HepG2 (cell line): ENCODE data around the gene CHIC2. TPM values are rescaled to one million over a fixed set of nuclear protein-coding genes. Genes with fewer than 3 reads are reported as not detected.

Experiments
- ATAC-seq: fragments of 200-7000 bp; cut with Tn5 transposase; 3 replicates; pipeline ENCODE4 v1.9.1; 2020; ENCODE audit warnings: mild to moderate bottlenecking, moderate library complexity
- BruUV-seq: library from RNA; stranded (reverse); fragments of 400-500 nt; replicated peaks from 2 replicates; lab custom pipeline; 2021; lab: Mats Ljungman, UMichigan
- CTCF ChIA-PET: fragments of 300-600 bp; formaldehyde crosslinking; extraction: SDS; loops from one replicate; lab custom pipeline; 2021; ENCODE audit warnings: low total read pairs, inconsistent platforms, low intra/inter-chr PET ratio; lab: Yijun Ruan, JAX
- POLR2A ChIA-PET: fragments of 350-600 bp; sonication (Branson Sonifier 250); formaldehyde crosslinking; loops from one replicate; lab custom pipeline; 2020; ENCODE audit warnings: antibody characterized with exemption, inconsistent platforms; lab: Yijun Ruan, JAX
- DNase-seq: peaks from one replicate; pipeline ENCODE4 v3.0.0-alpha.2; 2015; ENCODE audit warnings: low spot score
- FAIRE-seq: peaks from 3 replicates; lab custom pipeline; 2011; peaks lifted over from hg19 to GRCh38; lab: Jason Lieb, UNC
- H2AFZ ChIP-seq: one replicate; pipeline ENCODE4 v1.6.1; 2011; ENCODE audit warnings: low read length, inconsistent platforms
- H3K27ac ChIP-seq: fragments of 300-600 bp; 3 replicates; pipeline ENCODE4 v1.8.0; 2011; ENCODE audit warnings: mixed run types, mild to moderate bottlenecking, mixed read lengths, low read length, inconsistent platforms; ENCODE audit not compliant: insufficient read depth; ENCODE audit errors: extremely low read length
- H3K27me3 ChIP-seq, 2 experiments: fragments of 200-600 bp in 1 of 2; 2 replicates in 1 of 2; 3 replicates in 1 of 2; pipeline versions ENCODE4 v1.6.0 to v1.8.0; 2011; ENCODE audit warnings: low read length in 2 of 2, mild to moderate bottlenecking in 2 of 2, moderate library complexity in 2 of 2, inconsistent platforms in 1 of 2; ENCODE audit not compliant: insufficient read depth in 2 of 2, control insufficient read depth in 1 of 2
- H3K36me3 ChIP-seq, 2 experiments: fragments of 200-600 bp in 1 of 2; replicated peaks in 1 of 2; 2 replicates in 1 of 2; 3 replicates in 1 of 2; pipeline versions ENCODE4 v1.5.1 to v1.8.0; 2011; ENCODE audit warnings: low read length in 2 of 2, inconsistent platforms in 1 of 2; ENCODE audit not compliant: insufficient read depth in 2 of 2, control insufficient read depth in 1 of 2
- H3K4me1 ChIP-seq: 2 replicates; pipeline ENCODE4 v1.5.1; 2012; ENCODE audit warnings: low read length, inconsistent platforms; ENCODE audit not compliant: insufficient read depth
- H3K4me2 ChIP-seq: 2 replicates; pipeline ENCODE4 v1.6.0; 2011; ENCODE audit warnings: low read depth, low read length, inconsistent platforms
- H3K4me3 ChIP-seq, 3 experiments: fragments of 200-600 bp in 1 of 3; sonication (generic), shearing (Covaris generic) in 1 of 3; replicated peaks in 1 of 3; 2 replicates each; pipeline ENCODE4 v1.5.1; 2011 to 2016; ENCODE audit warnings: low read length in 3 of 3, inconsistent platforms in 2 of 3, low read depth in 2 of 3, mild to moderate bottlenecking in 2 of 3, control low read depth in 1 of 3, mixed read lengths in 1 of 3; ENCODE audit not compliant: insufficient read depth in 1 of 3
- H3K79me2 ChIP-seq: one replicate; pipeline ENCODE4 v1.6.1; 2011; ENCODE audit warnings: low read length, inconsistent platforms; ENCODE audit not compliant: insufficient read depth
- H3K9ac ChIP-seq: 2 replicates; pipeline ENCODE4 v1.6.0; 2011; ENCODE audit warnings: mild to moderate bottlenecking, low read depth, low read length, inconsistent platforms; ENCODE audit not compliant: insufficient read depth
- H3K9me3 ChIP-seq: 2 replicates; pipeline ENCODE4 v1.5.1; 2012; ENCODE audit warnings: mild to moderate bottlenecking, low read length
- H4K20me1 ChIP-seq: 2 replicates; pipeline ENCODE4 v1.6.0; 2011; ENCODE audit warnings: inconsistent platforms, mild to moderate bottlenecking, low read length, moderate library complexity; ENCODE audit not compliant: insufficient read depth
- CENPBD1 ChIP-seq: sonication (generic); formaldehyde crosslinking; IDR thresholded peaks from 2 replicates; pipeline ENCODE4 v1.8.0; 2022; ENCODE audit warnings: missing genetic modification reagents, low read depth, mild to moderate bottlenecking, borderline replicate concordance
- PBX2 ChIP-seq: IDR thresholded peaks from 2 replicates; pipeline ENCODE4 v1.6.1; 2016; ENCODE audit warnings: control low read depth
- ZFP41 ChIP-seq: sonication (generic); formaldehyde crosslinking; IDR thresholded peaks from 2 replicates; pipeline ENCODE4 v1.4.0; 2020; ENCODE audit warnings: mild to moderate bottlenecking, missing genetic modification reagents, borderline replicate concordance
- ZNF772 ChIP-seq: sonication (generic); formaldehyde crosslinking; IDR thresholded peaks from 2 replicates; pipeline ENCODE4 v1.5.0; 2020; ENCODE audit warnings: mild to moderate bottlenecking, missing genetic modification reagents
- ZUFSP ChIP-seq: sonication (generic); formaldehyde crosslinking; IDR thresholded peaks from 2 replicates; pipeline ENCODE4 v1.9.0; 2021; ENCODE audit warnings: missing genetic modification reagents, mild to moderate bottlenecking, borderline replicate concordance
- WGBS: methylation state at CpG from one replicate; pipeline ENCODE4 v1.1.6; 2017; ENCODE audit warnings: low lambda C conversion rate; 5-methylcytosine and 5-hydroxymethylcytosine counted together
- in situ Hi-C: cut with HindIII; loops from 2 replicates; pipeline ENCODE4 v1.10.0; 2017; ENCODE audit warnings: low pct_unique_long_range_greater_than_20kb; ENCODE audit not compliant: extremely low pct_ligation_motif_present
- intact Hi-C: fragments of 100-400 bp; cut with micrococcal nuclease; formaldehyde crosslinking; loops from one replicate; pipeline ENCODE4 v1.10.0; 2022; ENCODE audit not compliant: unreplicated experiment
- polyA plus RNA-seq, 8 experiments: library from polyadenylated mRNA; depleted of rRNA in 3 of 8; stranded (reverse) in 7 of 8; unstranded in 1 of 8; fragments of >200 nt; fragmentation: Illumina TruSeq in 4 of 8; extraction: Trizol in 4 of 8; gene quantifications; 2 replicates each; pipeline versions ENCODE4 v1.2.1 to v1.2.3, GENCODE V29; 2011 to 2016; ENCODE audit warnings: low read depth in 4 of 8, missing spikeins in 1 of 8, mixed read lengths in 1 of 8; ENCODE audit not compliant: insufficient read depth in 1 of 8
- total RNA-seq, 5 experiments: library from RNA; depleted of rRNA; stranded (reverse); fragments of >200 nt; fragmentation: Illumina TruSeq; extraction: Trizol; gene quantifications; 2 replicates each; pipeline ENCODE4 v1.2.3, GENCODE V29; 2016; ENCODE audit warnings: low read depth in 1 of 5

The CHIC2 gene
- total and polyA plus RNA-seq, 2 of the 13 experiments (the other 11 are each of a cell fraction or from before 2014, with no cell fraction given), result 10.0 to 17.2 TPM

- H2AFZ ChIP-seq, result no peak overlapping the region
- H3K79me2 ChIP-seq, result no peaks in the 10 kb centered on the region
- ChIA-PET POLR2A (no interaction called here), CTCF (no interaction called here)
- TF ChIP-seq CENPBD1 (CRISPR knock-in tag) (no peak), ZNF772 (CRISPR knock-in tag) (no peak), ZFP41 (CRISPR knock-in tag) (no peak), ZUFSP (CRISPR knock-in tag) (no peak), PBX2 (no peak)
- no peaks in the 10 kb centered on the region for H3K36me3 ChIP-seq
- intact Hi-C loops (no loop called here), in situ Hi-C loops (no loop called here)
- no peak overlapping the region for H3K9ac ChIP-seq
- BruUV-seq, result no TSS peak
- H3K9me3 ChIP-seq, result no peaks in the 10 kb centered on the region
- H3K4me1 ChIP-seq, result no peaks in the 10 kb centered on the region
- peaks cover 0 to 15% of the 10 kb centered on the region in 2 experiments for H3K27me3 ChIP-seq
- no peak overlapping the region for H3K27ac ChIP-seq
- FAIRE-seq, result no peak
- DNase-seq, result no peak
- 59% methylated on average over 10 of the region's 10 CpGs for WGBS
- H4K20me1 ChIP-seq, result no peaks in the 10 kb centered on the region
- H3K4me3 ChIP-seq, result no peak overlapping the region
- no peak overlapping the region for H3K4me2 ChIP-seq
- ATAC-seq, result no peak
Observed at GRCh38 chr4:54110019-54110416, 45.6 kb upstream of the CHIC2 start.
